ENCODE data around the gene RAB36.

Gene RAB36

GRCh38 chr22:23205339-23206049 is 60.2 kb downstream of the RAB36 start:
- no peak overlapping the region for H2AFZ ChIP-seq (ENCODE audit: low read length)
- peaks cover 80% of the 10 kb centered on the region for H4K20me1 ChIP-seq (ENCODE audit: insufficient read depth, low read length, poor library complexity, severe bottlenecking)
- TF ChIP-seq CTCF (conservative IDR thresholded peaks at IDR 0.05; ENCODE audit: low read length): no peak
- TF ChIP-seq EZH2phosphoT487 (IDR thresholded peaks at IDR 0.05; ENCODE audit: borderline replicate concordance): no peak
- H3K27me3 ChIP-seq (ENCODE audit: insufficient read depth, low read length, poor library complexity, severe bottlenecking): no peaks in the 10 kb centered on the region
- no peak overlapping the region for H3K4me3 ChIP-seq (ENCODE audit: low read length, poor library complexity, severe bottlenecking)
- no peaks in the 10 kb centered on the region for H3K9me2 ChIP-seq (replicated peaks; ENCODE audit: low read depth, low read length)
- H3F3A ChIP-seq (ENCODE audit: low read depth): no peaks in the 10 kb centered on the region
- H3K4me2 ChIP-seq (ENCODE audit: low read depth, low read length, poor library complexity, severe bottlenecking): no peak overlapping the region
- peaks cover 80% of the 10 kb centered on the region; the same call in 1 of the 2 replicates for H3K36me3 ChIP-seq (ENCODE audit: insufficient read depth, low read length)
- no peak overlapping the region for H3K9ac ChIP-seq (ENCODE audit: low read depth, low read length, poor library complexity, severe bottlenecking)
- H3K4me1 ChIP-seq (ENCODE audit: insufficient read depth, low read length, poor library complexity, severe bottlenecking): peaks cover 5% of the 10 kb centered on the region
- peaks cover 100% of the 10 kb centered on the region for H3K79me2 ChIP-seq (ENCODE audit: insufficient read depth, low read length)
- no peaks in the 10 kb centered on the region for H3K9me3 ChIP-seq (ENCODE audit: insufficient read depth, low read depth, low read length)

GRCh38 chr22:23206915-23207314 is 61.6 kb downstream of the RAB36 start:
- Histone ChIP-seq H3K4me3 (ENCODE audit: low read length, poor library complexity, severe bottlenecking) (no peak overlapping the region), H3K9ac (ENCODE audit: low read depth, low read length, poor library complexity, severe bottlenecking) (no peak overlapping the region), H3K4me2 (ENCODE audit: low read depth, low read length, poor library complexity, severe bottlenecking) (no peak overlapping the region), H3K36me3 (ENCODE audit: insufficient read depth, low read length) (peaks cover 75% of the 10 kb centered on the region; the same call in 1 of the 2 replicates), H3F3A (ENCODE audit: low read depth) (no peaks in the 10 kb centered on the region), H2AFZ (ENCODE audit: low read length) (no peak overlapping the region), H3K9me2 (replicated peaks; ENCODE audit: low read depth, low read length) (no peaks in the 10 kb centered on the region), H4K20me1 (ENCODE audit: insufficient read depth, low read length, poor library complexity, severe bottlenecking) (peaks cover 77% of the 10 kb centered on the region), H3K79me2 (ENCODE audit: insufficient read depth, low read length) (peaks cover 99% of the 10 kb centered on the region), H3K4me1 (ENCODE audit: insufficient read depth, low read length, poor library complexity, severe bottlenecking) (peaks cover 13% of the 10 kb centered on the region), H3K27me3 (ENCODE audit: insufficient read depth, low read length, poor library complexity, severe bottlenecking) (no peaks in the 10 kb centered on the region), H3K9me3 (ENCODE audit: insufficient read depth, low read depth, low read length) (no peaks in the 10 kb centered on the region)
- no peak for TF ChIP-seq CTCF (conservative IDR thresholded peaks at IDR 0.05; ENCODE audit: low read length)
- TF ChIP-seq EZH2phosphoT487 (IDR thresholded peaks at IDR 0.05; ENCODE audit: borderline replicate concordance): no peak

GRCh38 chr22:23207729-23208393 is 62.6 kb downstream of the RAB36 start:
- Histone ChIP-seq H2AFZ (ENCODE audit: low read length) (no peak overlapping the region), H3K79me2 (ENCODE audit: insufficient read depth, low read length) (peaks cover 99% of the 10 kb centered on the region), H3K36me3 (ENCODE audit: insufficient read depth, low read length) (peaks cover 80% of the 10 kb centered on the region; the same call in 1 of the 2 replicates), H3K27me3 (ENCODE audit: insufficient read depth, low read length, poor library complexity, severe bottlenecking) (no peaks in the 10 kb centered on the region), H3K4me1 (ENCODE audit: insufficient read depth, low read length, poor library complexity, severe bottlenecking) (peaks cover 23% of the 10 kb centered on the region), H3K9me2 (replicated peaks; ENCODE audit: low read depth, low read length) (no peaks in the 10 kb centered on the region), H3K9ac (ENCODE audit: low read depth, low read length, poor library complexity, severe bottlenecking) (no peak overlapping the region), H4K20me1 (ENCODE audit: insufficient read depth, low read length, poor library complexity, severe bottlenecking) (peaks cover 77% of the 10 kb centered on the region), H3K9me3 (ENCODE audit: insufficient read depth, low read depth, low read length) (no peaks in the 10 kb centered on the region), H3K4me3 (ENCODE audit: low read length, poor library complexity, severe bottlenecking) (no peak overlapping the region), H3K4me2 (ENCODE audit: low read depth, low read length, poor library complexity, severe bottlenecking) (no peak overlapping the region), H3F3A (ENCODE audit: low read depth) (no peaks in the 10 kb centered on the region)
- TF ChIP-seq CTCF (conservative IDR thresholded peaks at IDR 0.05; ENCODE audit: low read length): no peak
- TF ChIP-seq EZH2phosphoT487 (IDR thresholded peaks at IDR 0.05; ENCODE audit: borderline replicate concordance): no peak
